IPS DF 6.9 (cell line): ENCODE data around the gene DLX4.

Experiments
- DNase-seq: peaks from one replicate; pipeline ENCODE4 v3.0.0-alpha.2; 2013; ENCODE audit warnings: low read depth, low spot score
- H3K27ac ChIP-seq: one replicate; pipeline ENCODE4 v1.5.1; 2013; ENCODE audit warnings: low read length, control low read depth
- H3K27me3 ChIP-seq: 2 replicates; pipeline ENCODE4 v1.6.1; 2013; ENCODE audit warnings: mild to moderate bottlenecking, low read length; ENCODE audit not compliant: control insufficient read depth, insufficient read depth
- H3K36me3 ChIP-seq: 2 replicates; pipeline ENCODE4 v1.6.1; 2013; ENCODE audit warnings: low read length; ENCODE audit not compliant: control insufficient read depth, insufficient read depth
- H3K4me1 ChIP-seq: 2 replicates; pipeline ENCODE4 v1.6.1; 2013; ENCODE audit warnings: low read length; ENCODE audit not compliant: control insufficient read depth, insufficient read depth
- H3K4me3 ChIP-seq: 2 replicates; pipeline ENCODE4 v1.5.1; 2013; ENCODE audit warnings: mild to moderate bottlenecking, low read length
- H3K9me3 ChIP-seq: 2 replicates; pipeline ENCODE4 v1.6.1; 2013; ENCODE audit warnings: low read length, inconsistent platforms; ENCODE audit not compliant: control insufficient read depth, insufficient read depth
- WGBS: extraction: QIAGEN DNeasy Blood & Tissue Kit; methylation state at CpG from one replicate; pipeline ENCODE4 v1.1.7; 2013; ENCODE audit warnings: mixed read lengths, missing lambda C conversion rate; ENCODE audit not compliant: insufficient read length, insufficient coverage; 5-methylcytosine and 5-hydroxymethylcytosine counted together

Gene DLX4

GRCh38 chr17:49959183-49959935 lies 9.6 kb upstream of the DLX4 start:
- no peak for DNase-seq
- Histone ChIP-seq H3K9me3 (no peaks in the 10 kb centered on the region), H3K36me3 (no peaks in the 10 kb centered on the region), H3K4me3 (no peak overlapping the region), H3K27me3 (peaks cover 23% of the 10 kb centered on the region), H3K27ac (no peak overlapping the region), H3K4me1 (peaks cover 6% of the 10 kb centered on the region; the same call in 1 of the 2 replicates)
- WGBS: no CpG with 5 or more reads among the region's 8 CpGs

DNA sequence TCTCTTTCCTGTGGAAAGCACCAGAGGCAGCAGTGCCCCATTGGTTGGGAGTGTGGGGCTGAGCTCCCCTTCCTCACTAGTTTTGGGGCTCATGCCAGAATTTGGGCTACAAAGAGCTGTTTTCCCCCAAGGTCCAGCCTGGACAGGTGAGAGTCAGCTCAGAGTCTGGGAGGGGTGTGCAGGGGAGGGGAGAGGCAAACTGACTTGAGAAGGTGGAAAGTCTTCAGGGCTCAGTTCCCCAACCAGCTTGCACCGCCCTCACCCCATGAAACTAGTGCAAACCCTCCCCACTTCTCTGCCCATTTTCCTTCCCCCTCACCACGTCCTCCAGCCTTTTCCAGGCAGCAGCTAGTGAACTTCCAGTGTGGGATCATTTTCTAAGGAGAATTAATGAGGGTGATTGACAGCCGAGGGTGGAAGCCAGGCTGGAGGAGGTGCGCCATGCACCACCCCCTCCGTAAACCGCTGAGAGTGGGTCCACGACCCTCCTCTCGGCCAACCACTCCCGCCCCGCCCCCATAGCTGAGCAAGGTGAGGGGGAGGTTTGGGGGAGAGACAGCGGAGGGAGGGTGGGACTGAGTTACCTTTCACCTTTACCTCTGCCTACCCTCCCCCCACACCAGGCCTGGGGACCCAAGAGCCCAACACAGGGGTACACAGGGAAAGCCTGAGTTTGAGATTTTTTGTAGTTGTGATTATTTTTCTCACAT lies 6.2 kb upstream of the DLX4 start:
- Histone ChIP-seq H3K4me3 (no peak overlapping the region; the same call in 1 of the 2 replicates), H3K4me1 (peaks cover 6% of the 10 kb centered on the region; the same call in 1 of the 2 replicates), H3K9me3 (no peaks in the 10 kb centered on the region), H3K27me3 (peaks cover 57% of the 10 kb centered on the region), H3K36me3 (no peaks in the 10 kb centered on the region), H3K27ac (no peak overlapping the region)
- no CpG with 5 or more reads among the region's 11 CpGs for WGBS
- no peak for DNase-seq

DNA sequence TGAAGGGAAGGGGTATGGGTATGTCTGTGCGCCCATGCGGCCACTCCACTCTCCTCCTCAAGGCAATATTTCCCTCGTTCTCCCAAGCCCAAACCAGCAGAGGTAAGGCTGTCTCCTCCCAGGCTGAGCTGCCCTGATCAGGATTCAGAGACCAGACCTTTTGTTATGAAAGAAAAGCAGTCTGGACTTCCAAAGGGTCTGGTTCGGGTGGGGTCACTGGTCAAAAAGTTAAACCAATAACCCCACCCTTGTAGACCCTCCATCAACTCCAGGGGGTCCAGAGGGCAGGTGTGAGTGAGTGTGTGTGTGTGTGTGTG lies 5.7 kb upstream of the DLX4 start:
- H3K4me1 ChIP-seq: peaks cover 8% of the 10 kb centered on the region; the same call in 1 of the 2 replicates
- H3K27ac ChIP-seq: no peak overlapping the region
- no peaks in the 10 kb centered on the region for H3K9me3 ChIP-seq
- no peak overlapping the region for H3K4me3 ChIP-seq
- H3K27me3 ChIP-seq: peaks cover 62% of the 10 kb centered on the region
- DNase-seq: no peak
- WGBS: no CpG with 5 or more reads among the region's 4 CpGs
- H3K36me3 ChIP-seq: no peaks in the 10 kb centered on the region

DNA sequence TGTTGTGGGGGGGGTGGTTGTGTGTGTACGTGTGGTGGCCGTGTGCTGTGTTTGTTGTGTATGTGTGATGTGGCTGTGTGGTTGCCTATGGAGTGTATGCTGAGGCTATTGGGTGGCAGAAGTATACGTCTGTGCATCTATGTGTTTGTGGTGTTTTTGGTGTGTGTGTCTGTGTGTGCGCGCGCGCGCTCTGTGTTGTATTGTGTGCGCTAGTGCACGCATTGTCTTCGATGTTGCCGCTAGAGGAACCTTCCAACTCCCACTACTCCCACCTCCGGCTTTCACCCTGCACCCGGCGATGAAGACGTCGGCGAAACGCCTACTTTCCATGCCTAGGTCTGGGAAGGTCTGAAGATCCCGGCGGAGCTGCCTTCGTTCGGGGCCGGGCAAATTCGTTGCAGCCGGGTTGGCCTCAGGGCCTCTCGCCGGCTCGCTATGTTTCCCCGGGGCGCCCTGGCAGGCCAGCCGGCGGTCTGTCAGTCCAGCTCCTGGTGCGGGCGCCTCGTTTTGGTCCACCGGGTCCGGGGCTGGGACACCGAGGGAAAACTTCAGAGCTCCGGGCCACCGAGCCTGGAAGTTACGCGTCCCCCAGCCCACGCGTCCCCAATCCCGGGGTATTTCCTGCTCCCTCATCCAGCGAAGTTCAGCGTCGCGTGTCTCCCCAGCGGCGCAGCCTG lies 5.2 kb upstream of the DLX4 start:
- H3K27me3 ChIP-seq: peaks cover 63% of the 10 kb centered on the region
- no peaks in the 10 kb centered on the region for H3K36me3 ChIP-seq

GRCh38 chr17:49964303-49964768 lies 4.7 kb upstream of the DLX4 start:
- no peaks in the 10 kb centered on the region for H3K36me3 ChIP-seq
- H3K4me3 ChIP-seq: no peak overlapping the region
- H3K4me1 ChIP-seq: peaks cover 8% of the 10 kb centered on the region; the same call in 1 of the 2 replicates

More for the DNA sequence above, 5.2 kb upstream of the DLX4 start:
- DNase-seq: no peak
- Histone ChIP-seq H3K4me3 (no peak overlapping the region; the same call in 1 of the 2 replicates), H3K27ac (no peak overlapping the region), H3K9me3 (no peaks in the 10 kb centered on the region), H3K4me1 (peaks cover 8% of the 10 kb centered on the region; the same call in 1 of the 2 replicates)
- WGBS: no CpG with 5 or more reads among the region's 52 CpGs

GRCh38 chr17:49964769-49965523 lies 4.0 kb upstream of the DLX4 start:
- no CpG with 5 or more reads among the region's 52 CpGs for WGBS
- Histone ChIP-seq H3K27me3 (peaks cover 69% of the 10 kb centered on the region), H3K9me3 (no peaks in the 10 kb centered on the region), H3K27ac (no peak overlapping the region), H3K4me1 (peaks cover 8% of the 10 kb centered on the region; the same call in 1 of the 2 replicates), H3K36me3 (no peaks in the 10 kb centered on the region), H3K4me3 (no peak overlapping the region)
- DNase-seq: no peak

More at GRCh38 chr17:49964303-49964768, 4.7 kb upstream of the DLX4 start:
- H3K27ac ChIP-seq: no peak overlapping the region
- H3K9me3 ChIP-seq: no peaks in the 10 kb centered on the region
- no CpG with 5 or more reads among the region's 18 CpGs for WGBS
- no peak for DNase-seq
- peaks cover 63% of the 10 kb centered on the region for H3K27me3 ChIP-seq

DNA sequence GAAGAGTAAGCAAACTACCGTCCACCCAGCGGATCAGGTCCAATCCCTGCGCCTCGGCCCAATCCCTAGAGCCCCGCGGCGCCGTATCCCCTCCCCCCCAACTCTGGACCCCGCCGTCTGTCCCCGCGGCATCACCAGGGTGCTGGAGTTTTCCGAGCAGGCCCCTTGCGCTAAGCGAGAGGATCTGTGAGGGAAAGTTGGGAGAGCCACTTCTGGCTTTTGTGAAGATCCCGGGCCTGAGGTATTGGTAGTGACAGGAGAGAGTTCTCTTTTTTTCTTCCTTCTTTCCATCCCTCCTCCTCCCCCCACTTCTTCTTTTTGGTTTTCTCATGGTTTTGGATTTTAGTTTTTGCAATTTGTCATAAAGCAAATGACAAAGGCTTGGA lies 3.5 kb upstream of the DLX4 start:
- Histone ChIP-seq H3K36me3 (no peaks in the 10 kb centered on the region), H3K27me3 (peaks cover 74% of the 10 kb centered on the region), H3K27ac (no peak overlapping the region), H3K4me1 (peaks cover 10% of the 10 kb centered on the region; the same call in 1 of the 2 replicates), H3K9me3 (no peaks in the 10 kb centered on the region), H3K4me3 (no peak overlapping the region)
- no CpG with 5 or more reads among the region's 16 CpGs for WGBS
- no peak for DNase-seq

GRCh38 chr17:49966767-49967166 lies 2.2 kb upstream of the DLX4 start:
- H3K27ac ChIP-seq: no peak overlapping the region
- no CpG with 5 or more reads among the region's 3 CpGs for WGBS
- peaks cover 10% of the 10 kb centered on the region; the same call in 1 of the 2 replicates for H3K4me1 ChIP-seq
- DNase-seq: no peak
- no peak overlapping the region for H3K4me3 ChIP-seq
- no peaks in the 10 kb centered on the region for H3K36me3 ChIP-seq
- peaks cover 84% of the 10 kb centered on the region for H3K27me3 ChIP-seq
- no peaks in the 10 kb centered on the region for H3K9me3 ChIP-seq

- Histone ChIP-seq H3K36me3 (no peaks in the 10 kb centered on the region; the same call in 1 of the 2 replicates), H3K4me1 (peaks cover 10% of the 10 kb centered on the region; the same call in 1 of the 2 replicates), H3K27me3 (peaks cover 89% of the 10 kb centered on the region), H3K27ac (no peak overlapping the region), H3K9me3 (no peaks in the 10 kb centered on the region), H3K4me3 (no peak overlapping the region)
- no peak for DNase-seq
- no CpG with 5 or more reads among the region's 3 CpGs for WGBS
Measured at GRCh38 chr17:49967205-49967604, 1.8 kb upstream of the DLX4 start.
